ENCODE measurements around the gene GFM2.

GRCh38 chr5:74736759-74737158 lies 30.2 kb downstream of the GFM2 start:
- TF ChIP-seq POLR2A (IDR thresholded peaks at IDR 0.05; ENCODE audit: low read depth, low read length) (no peak), POLR2AphosphoS5 (IDR thresholded peaks at IDR 0.05; ENCODE audit: low read depth, low read length) (no peak)
